LNCAP (cell line): Measurements from ENCODE around the gene CD53.
A peak's percentile ranks its signal among the peaks of the same experiment; 100 is the strongest.

Source experiments
- CTCF ChIP-seq: fragments of 450-650 bp; IDR thresholded peaks from 2 replicates; pipeline ENCODE4 v1.5.1; 2017; ENCODE audit warnings: mild to moderate bottlenecking

Gene CD53

GRCh38 chr1:110872745-110873720 lies at the start of gene CD53:
Gene CD53 (plus strand): TSS chr1:110873148. CDS start chr1:110891409, 18,261 bp downstream.
- TF ChIP-seq CTCF: no peak

GRCh38 chr1:110824192-110824591 lies 48.8 kb upstream of the CD53 start:
- TF ChIP-seq CTCF: no peak

GRCh38 chr1:110829955-110830553 lies 42.9 kb upstream of the CD53 start:
- peak; percentile 85 for TF ChIP-seq CTCF

- no peak for TF ChIP-seq CTCF
These were observed 26.1 kb upstream of the CD53 start for GRCh38 chr1:110846861-110847260.

- no peak for TF ChIP-seq CTCF
These were observed 22.8 kb upstream of the CD53 start for GRCh38 chr1:110850145-110850544.

GRCh38 chr1:110850627-110851026 lies 22.3 kb upstream of the CD53 start:
- TF ChIP-seq CTCF: no peak

- TF ChIP-seq CTCF: no peak
These were observed 19.8 kb upstream of the CD53 start for GRCh38 chr1:110853135-110853534.
